GM20000 (cell line): ENCODE results near the gene TMEM131.

Experiments used
- DNase-seq: peaks from one replicate; pipeline ENCODE4 v3.0.0; 2012; ENCODE audit warnings: low spot score
- CTCF ChIP-seq: IDR thresholded peaks from 2 replicates; pipeline ENCODE4 v1.5.1; 2012; ENCODE audit warnings: mild to moderate bottlenecking, control low read depth; ENCODE audit errors: extremely low read depth, missing control alignments

The TMEM131 gene

GRCh38 chr2:97781981-97782380 lies 213.8 kb downstream of the TMEM131 start:
- DNase-seq = no peak
- TF ChIP-seq CTCF = no peak

- no peak for DNase-seq
- TF ChIP-seq CTCF = no peak
These were observed 216.6 kb downstream of the TMEM131 start for GRCh38 chr2:97779141-97779540.

GRCh38 chr2:97775074-97775473 lies 220.7 kb downstream of the TMEM131 start:
- DNase-seq = no peak
- TF ChIP-seq CTCF = no peak

- no peak for TF ChIP-seq CTCF
- DNase-seq = no peak
These were observed 221.3 kb downstream of the TMEM131 start for GRCh38 chr2:97774425-97774824.

- DNase-seq = no peak
- TF ChIP-seq CTCF = no peak
These were observed 225.3 kb downstream of the TMEM131 start for GRCh38 chr2:97770445-97770844.

- TF ChIP-seq CTCF = no peak
- DNase-seq = no peak
These were observed 226.0 kb downstream of the TMEM131 start for GRCh38 chr2:97769711-97770110.

GRCh38 chr2:97769308-97769707 lies 226.4 kb downstream of the TMEM131 start:
- DNase-seq = no peak

More at GRCh38 chr2:97769308-97769707, 226.4 kb downstream of the TMEM131 start:
- TF ChIP-seq CTCF = no peak
